ENCODE data around the gene NRIP3. TPM values are rescaled to one million over a fixed set of nuclear protein-coding genes. Genes with fewer than 3 reads are reported as not detected.

NRIP3 gene
- total RNA-seq, result 0.62 TPM

DNA sequence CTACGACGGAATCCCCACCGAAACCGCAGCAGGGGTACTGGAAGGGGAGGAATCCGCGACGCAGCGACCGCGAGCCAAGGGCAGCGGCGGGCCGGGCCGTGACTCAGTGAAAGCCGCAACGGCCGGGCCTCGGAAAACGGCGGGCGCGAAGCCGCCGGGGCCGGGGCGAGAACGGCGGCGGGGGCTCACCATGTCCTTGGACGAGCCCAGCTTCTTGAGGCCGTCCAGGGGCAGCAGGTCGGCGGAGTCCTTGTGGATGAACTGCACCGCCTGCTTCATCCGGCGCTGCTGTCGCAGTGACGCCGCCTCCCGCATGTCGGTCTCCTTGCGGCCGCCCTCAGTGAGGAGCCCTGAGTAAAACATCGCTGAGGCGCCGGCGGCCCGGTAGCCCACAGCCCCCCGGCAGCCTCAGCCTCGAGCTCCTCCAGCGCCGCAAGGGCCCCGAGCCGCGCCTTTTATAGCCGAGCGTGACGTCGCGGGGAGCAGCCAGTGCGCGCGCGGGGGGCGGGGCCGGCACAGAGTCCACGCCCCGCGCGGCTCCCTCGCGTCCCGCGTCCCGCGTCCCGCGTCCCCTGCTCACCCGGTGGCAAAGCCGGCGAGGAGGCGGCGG lies at the start of gene NRIP3:
TSS of gene NRIP3 (minus strand) at position 429 of the 610 bp plus-strand sequence. CDS start at position 363, 66 bp downstream.
- peak; percentile 85 for ATAC-seq
- peak; percentile 75 for DNase-seq (ENCODE audit: low spot score)
- intact Hi-C loops (cut with DNase I), result no loop called here

- intact Hi-C loops (cut with DNase I), result no loop called here
- DNase-seq (ENCODE audit: low spot score), result no peak
- ATAC-seq, result no peak
These were observed 48.5 kb upstream of the NRIP3 start for GRCh38 chr11:9052316-9052715.

DNA sequence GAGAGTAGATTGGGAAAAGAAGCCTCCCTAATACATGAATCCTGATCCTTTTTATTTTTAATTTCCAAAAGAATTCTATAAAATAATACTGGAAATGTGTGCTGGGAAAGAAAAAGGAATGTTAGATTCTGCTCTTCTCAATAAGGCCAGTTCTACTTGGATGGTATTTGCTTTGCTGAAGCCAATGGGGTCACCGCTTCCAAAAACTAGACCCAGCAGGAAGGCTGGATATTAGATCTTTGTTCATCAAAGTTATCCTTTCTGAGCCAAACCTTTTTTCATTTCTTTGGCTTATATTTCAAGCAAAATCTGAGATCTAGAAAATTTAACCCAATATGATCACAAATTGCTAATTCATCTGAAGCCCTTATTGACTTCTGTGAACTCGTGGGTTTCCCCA lies 46.2 kb upstream of the NRIP3 start:
- intact Hi-C loops (cut with DNase I), result no loop called here
- ATAC-seq (no peak), DNase-seq (ENCODE audit: low spot score) (no peak)

- DNase-seq (ENCODE audit: low spot score) (no peak), ATAC-seq (peak; percentile 74)
- intact Hi-C loops (cut with DNase I), result no loop called here
These were observed 44.2 kb upstream of the NRIP3 start for GRCh38 chr11:9047964-9048523.

- ATAC-seq (no peak), DNase-seq (ENCODE audit: low spot score) (no peak)
- intact Hi-C loops (cut with DNase I), result no loop called here
These were observed 42.7 kb upstream of the NRIP3 start for GRCh38 chr11:9046481-9046880.

DNA sequence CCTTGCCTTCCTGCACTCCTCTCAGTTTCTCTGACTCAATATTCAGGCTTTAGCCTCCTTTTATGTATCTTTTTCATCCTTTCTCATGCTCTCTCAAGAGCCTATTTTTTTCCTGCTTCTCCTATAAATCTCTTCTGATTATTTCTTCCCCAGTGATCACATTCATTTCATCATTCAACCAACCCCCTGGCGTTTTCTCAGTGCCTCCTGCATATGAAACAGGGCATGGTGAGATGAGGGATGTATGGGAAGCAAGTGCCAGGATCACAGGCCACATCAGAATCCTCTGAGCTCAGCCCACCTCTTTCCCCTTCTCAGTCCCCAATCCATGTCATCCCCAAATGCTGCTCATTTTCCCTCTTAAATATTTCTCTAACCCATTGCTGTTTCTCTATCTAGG lies 38.7 kb upstream of the NRIP3 start:
- ATAC-seq, result no peak
- intact Hi-C loops (cut with DNase I), result no loop called here
- no peak for DNase-seq (ENCODE audit: low spot score)

GRCh38 chr11:9041747-9042146 lies 37.9 kb upstream of the NRIP3 start:
- no peak for ATAC-seq
- DNase-seq (ENCODE audit: low spot score), result no peak
- intact Hi-C loops (cut with DNase I), result no loop called here

GRCh38 chr11:9040410-9040809 lies 36.6 kb upstream of the NRIP3 start:
- ATAC-seq (no peak), DNase-seq (ENCODE audit: low spot score) (no peak)
- intact Hi-C loops (cut with DNase I), result no loop called here

DNA sequence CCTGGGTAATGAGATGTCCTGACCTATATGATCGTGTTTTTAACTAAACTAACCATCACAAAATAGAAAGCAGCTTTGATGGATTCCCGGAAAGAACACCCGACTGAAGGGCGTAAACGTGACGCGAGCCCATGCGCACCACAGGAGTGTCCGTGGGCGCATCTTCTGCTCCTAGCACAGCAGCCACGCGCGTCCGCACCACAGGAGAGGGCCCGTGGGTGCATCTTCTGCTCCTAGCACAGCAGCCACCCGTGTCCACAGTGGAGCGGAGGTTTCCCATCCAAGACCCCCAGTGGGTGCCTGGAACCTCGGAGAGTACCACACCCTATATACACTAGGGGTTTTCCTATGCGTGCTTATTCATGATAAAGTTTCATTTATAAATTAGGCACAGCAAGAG lies 36.1 kb upstream of the NRIP3 start:
- no peak for ATAC-seq
- intact Hi-C loops (cut with DNase I), result no loop called here
- no peak for DNase-seq (ENCODE audit: low spot score)

DNA sequence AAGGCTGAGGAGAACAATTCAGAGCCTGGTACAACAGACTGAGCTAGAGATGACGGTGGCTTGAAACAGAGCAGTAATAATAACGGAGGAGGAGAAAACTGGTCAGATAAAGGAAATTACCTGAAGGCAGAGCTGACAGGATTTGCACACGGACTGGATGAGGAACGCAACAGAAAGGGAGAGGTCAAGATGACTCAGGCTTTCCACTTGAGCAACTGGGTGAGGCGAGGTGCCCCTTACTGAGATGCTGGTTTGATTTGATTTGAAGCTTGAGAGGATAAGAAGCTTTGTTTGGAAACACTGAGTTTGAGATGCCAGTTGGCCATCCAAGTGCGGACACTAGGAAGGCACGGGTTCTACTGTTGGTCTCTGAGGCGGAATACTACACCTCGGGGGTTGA lies 35.4 kb upstream of the NRIP3 start:
- no peak for DNase-seq (ENCODE audit: low spot score)
- ATAC-seq, result no peak
- intact Hi-C loops (cut with DNase I), result no loop called here

GRCh38 chr11:9038541-9038940 lies 34.7 kb upstream of the NRIP3 start:
- ATAC-seq, result peak; percentile 51
- intact Hi-C loops (cut with DNase I), result no loop called here

GRCh38 chr11:9037963-9038362 lies 34.2 kb upstream of the NRIP3 start:
- ATAC-seq (no peak), DNase-seq (ENCODE audit: low spot score) (no peak)
- intact Hi-C loops (cut with DNase I), result no loop called here

More at GRCh38 chr11:9038541-9038940, 34.7 kb upstream of the NRIP3 start:
- no peak for DNase-seq (ENCODE audit: low spot score)

GRCh38 chr11:9037046-9037780 lies 33.4 kb upstream of the NRIP3 start:
- intact Hi-C loops (cut with DNase I), result no loop called here
- ATAC-seq (peak; percentile 61), DNase-seq (ENCODE audit: low spot score) (no peak)

DNA sequence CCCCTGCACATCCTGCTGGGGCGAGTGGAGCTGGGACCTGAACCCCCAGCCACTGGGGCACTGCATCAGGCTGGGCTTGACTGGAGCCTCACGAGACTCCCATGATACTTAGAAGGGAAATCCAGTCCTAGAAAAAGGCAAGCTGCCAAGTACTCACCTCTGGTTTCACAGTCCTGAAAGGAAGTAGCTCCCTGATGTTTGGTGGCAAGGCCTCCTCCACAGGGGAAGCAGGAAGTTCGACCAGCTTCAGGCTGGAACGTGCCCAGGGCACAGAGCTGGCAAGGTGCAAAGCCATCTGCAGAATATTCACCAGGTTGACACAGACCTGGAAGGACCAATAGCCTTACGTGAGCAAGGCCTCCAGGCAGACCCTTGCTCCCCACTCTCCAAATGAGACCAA lies 26.8 kb upstream of the NRIP3 start:
- no peak for ATAC-seq
- no peak for DNase-seq (ENCODE audit: low spot score)
- intact Hi-C loops (cut with DNase I), result no loop called here

- DNase-seq (ENCODE audit: low spot score) (no peak), ATAC-seq (peak; percentile 18)
- intact Hi-C loops (cut with DNase I), result no loop called here
These were observed 25.6 kb upstream of the NRIP3 start for GRCh38 chr11:9029422-9029821.

GRCh38 chr11:9028581-9028980 lies 24.8 kb upstream of the NRIP3 start:
- DNase-seq (ENCODE audit: low spot score), result peak; percentile 75
- intact Hi-C loops (cut with DNase I), result no loop called here
- peak; percentile 92 for ATAC-seq

DNA sequence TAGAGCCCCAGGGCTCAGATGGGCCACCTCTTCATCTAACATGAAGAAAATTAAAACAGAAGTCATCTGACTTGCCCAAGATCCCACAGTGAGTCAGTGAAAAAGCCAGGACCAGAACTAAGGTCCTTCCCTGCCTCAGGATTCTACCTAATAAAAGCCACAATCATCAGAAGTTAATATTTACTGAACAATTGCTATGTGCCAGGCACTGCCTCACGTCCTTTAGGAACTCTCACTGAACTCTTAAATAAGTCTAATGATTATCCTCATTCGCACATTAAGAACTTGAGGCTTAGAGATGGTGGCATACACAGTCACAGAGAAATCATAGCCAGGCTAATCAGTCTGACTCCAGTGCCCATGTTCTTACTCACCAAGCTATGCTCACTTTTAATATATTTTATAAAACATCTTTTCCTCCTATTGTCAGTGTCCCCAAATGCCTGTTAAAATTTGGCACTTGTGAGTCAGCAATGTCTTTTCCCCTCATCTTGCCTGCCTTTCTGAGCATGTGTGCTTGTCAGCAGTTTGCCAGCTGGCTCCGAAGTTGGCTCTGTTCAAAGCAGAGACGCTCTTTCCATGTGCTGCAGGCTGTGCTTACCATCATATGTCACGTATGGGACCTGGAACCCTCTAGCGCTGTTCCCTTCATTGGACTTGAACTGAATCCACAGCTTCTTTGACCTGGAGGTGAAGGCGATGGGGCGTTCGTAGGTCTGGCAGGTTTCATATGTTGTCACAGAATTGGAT lies 21.5 kb upstream of the NRIP3 start:
- ATAC-seq (no peak), DNase-seq (ENCODE audit: low spot score) (no peak)
- intact Hi-C loops (cut with DNase I), result no loop called here

DNA sequence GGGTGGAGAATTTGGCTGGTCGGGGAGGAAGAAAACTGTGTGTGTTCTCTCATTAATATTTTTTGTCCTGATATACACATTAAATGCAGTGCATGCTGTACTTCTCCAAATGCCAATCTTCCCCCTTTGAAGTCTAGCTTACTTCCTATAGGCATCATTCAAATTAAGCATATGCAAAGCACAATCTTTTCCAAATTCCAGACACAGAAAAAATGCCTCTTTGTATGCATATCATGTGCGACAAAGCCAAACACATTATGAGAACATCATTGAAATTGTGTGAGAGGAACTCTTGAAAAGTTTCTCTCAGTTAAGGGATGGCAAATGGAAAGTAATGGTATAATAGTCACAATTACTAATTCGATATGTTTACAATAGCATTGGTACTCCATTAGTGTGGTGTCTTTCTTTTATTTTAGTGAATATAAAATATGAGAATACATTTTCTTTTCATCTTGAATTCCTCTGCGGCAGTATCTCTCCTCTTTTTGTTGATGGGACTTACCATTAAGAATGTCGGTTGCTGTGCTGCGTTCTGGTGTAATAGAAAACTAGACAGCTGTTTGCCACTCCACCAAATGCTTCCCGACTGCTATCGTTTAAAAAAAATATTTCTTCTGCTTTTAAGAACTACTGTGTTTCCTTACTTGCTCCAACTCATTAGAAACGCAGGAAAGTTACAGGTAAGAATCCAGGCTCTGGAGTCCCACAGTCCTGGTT lies 19.3 kb upstream of the NRIP3 start:
- ATAC-seq (no peak), DNase-seq (ENCODE audit: low spot score) (no peak)
- intact Hi-C loops (cut with DNase I), result no loop called here

DNA sequence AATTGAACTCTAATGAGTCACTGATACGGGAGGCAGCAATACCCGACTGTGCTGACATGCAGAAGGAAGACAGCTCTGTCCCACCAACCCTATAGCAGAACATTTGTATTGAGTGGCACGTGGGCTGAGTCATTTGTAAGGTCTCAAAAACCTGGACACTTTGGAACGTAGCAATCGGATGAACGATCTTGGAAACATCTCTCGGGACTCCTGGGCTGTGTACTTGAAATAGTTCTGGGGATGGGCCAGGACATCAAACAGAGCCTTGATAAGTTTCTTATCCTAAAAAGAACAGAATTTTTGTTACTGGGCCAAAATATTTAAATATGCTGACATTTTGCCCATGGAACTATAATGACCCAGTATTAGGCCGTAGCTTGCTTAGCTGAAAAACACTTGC lies 17.1 kb upstream of the NRIP3 start:
- no peak for ATAC-seq
- intact Hi-C loops (cut with DNase I), result no loop called here
- no peak for DNase-seq (ENCODE audit: low spot score)
